Measurements from ENCODE around the gene SMC5.
A peak's percentile ranks its signal among the peaks of the same experiment; 100 is the strongest.
"Not testable (repeated sequence)": the region's sequence is repeated elsewhere in the genome, so short reads cannot be mapped to it uniquely, and the experiment has no call there.

The SMC5 gene

DNA sequence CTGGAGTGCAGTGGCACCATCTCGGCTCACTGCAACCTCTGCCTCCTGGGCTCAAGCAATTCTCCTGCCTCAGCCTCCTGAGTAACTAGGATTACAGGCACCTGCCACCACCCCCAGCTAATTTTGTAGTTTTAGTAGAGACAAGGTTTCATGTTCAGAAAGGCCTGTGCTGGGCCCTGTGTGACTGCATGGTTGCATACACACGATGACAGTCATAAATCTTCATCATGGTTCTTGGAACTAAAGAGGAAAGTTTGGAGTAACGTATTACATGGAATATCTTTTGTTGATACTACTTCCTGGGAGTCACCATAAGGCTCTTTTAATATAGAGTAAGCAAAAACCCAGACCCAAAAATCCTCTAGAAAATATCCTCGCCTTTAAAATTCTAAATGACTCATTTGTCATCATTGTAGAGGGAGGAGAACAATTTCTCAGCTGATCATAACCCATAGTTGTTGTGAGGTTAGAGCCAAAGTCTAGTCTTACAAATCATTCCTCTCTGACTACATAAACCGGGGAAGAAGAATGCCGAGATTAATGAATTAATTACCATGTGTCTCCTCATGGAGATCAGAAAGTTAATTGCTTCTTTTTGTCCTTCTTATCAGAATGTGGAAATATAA, 108.6 kb downstream of the SMC5 start:
- no peak for DNase-seq (ENCODE audit: low spot score)

DNA sequence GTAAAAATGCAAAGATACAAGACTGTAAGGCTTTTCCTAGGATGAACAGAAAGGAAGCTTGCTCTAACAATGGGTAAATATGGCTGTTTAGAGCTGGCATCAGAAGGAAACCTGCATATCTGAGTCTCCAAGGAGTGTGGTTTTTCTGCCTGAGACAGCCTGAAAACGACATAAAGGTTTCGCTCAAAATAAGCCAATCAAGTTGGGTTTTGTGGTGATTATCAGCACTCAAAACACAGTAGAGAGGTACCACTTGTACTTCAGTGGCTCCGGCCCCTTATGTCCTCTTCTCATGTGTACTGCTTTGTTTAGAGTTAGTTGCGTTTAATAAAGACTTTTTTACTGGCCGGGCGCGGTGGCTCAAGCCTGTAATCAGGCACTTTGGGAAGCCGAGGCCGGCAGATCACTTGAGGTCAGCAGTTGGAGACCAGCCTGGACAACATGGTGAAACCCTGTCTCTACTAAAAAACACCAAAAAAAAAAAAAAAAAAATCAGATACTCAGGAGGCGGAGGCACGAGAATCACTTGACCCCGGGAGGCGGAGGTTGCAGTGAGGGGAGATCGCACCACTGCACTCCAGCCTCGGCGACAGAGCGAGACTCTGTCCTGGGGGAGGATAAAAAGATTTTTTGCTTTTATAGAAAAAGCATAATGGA, 116.3 kb downstream of the SMC5 start:
- DNase-seq (ENCODE audit: low spot score): no peak

DNA sequence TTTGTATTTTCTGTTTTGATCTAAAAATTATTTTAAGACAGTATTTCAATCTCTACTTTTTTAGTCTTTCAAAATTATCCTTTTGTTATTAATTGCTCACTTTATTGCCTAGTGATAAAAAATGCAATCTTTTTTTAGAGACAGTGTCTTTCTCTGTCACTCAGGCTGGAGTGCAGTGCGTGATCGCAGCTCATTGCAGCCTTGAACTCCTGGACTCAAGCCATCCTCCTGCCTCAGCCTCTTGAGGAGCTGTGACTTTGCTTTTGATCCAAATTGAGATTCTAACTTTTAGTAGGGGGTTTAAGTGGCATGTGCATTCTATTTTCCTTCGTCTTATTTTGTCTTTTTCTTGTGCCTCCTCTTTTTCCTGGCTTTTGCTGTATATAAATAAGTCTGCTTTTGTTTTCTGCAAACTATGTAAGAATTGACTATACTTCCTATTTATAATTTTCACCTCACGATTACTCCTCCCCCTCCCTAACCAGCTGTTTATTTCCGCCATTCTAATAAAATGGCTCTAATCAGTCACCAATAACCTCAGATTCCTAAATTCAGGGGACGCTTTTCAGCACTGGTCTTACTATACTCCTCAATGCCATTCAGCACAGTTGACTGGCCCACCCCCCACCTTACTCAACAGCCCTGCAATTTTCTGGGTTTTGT, 123.4 kb downstream of the SMC5 start:
- DNase-seq (ENCODE audit: low spot score): no peak

DNA sequence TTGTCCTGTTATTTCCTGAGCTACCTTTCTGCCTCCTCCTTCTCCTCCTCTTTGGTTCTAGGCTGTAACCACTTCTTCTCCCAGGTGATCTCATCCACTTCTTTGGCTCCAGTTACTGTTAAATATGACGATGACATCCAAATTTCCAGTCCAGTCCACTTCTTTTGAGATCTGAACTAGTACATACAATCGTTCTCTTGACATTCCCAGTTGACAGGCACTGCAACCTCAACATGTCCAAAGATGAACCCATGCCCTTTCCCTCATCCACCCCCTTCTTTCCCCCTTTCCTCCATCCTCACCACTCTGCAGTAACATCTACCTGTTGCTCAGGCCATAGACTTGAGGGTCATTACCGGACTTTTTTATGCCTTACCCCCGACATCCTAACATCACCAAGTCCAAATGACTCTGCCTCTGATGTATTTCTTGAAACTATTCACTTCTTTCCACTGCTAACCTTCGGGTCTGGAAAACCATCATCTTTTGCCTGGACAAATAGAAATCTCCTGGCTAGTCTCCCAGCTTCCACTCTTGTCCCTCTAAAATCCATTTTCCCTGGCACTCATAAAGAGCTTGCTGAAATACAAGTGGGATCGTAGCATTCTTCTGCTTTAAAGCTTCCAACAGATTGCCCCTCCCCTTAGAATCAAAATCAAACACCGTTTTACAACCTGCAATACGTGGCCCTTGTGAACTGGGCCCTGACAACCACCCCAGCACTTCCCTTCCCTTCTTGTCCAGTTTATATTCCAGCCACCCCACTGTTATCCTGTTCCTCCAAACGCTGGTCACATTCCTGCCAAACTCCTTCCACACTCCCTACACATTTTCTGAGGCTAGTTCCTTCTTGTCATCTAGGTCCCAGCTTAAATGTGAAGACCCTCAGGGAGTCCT, 124.2 kb downstream of the SMC5 start:
- DNase-seq (ENCODE audit: low spot score): no peak

DNA sequence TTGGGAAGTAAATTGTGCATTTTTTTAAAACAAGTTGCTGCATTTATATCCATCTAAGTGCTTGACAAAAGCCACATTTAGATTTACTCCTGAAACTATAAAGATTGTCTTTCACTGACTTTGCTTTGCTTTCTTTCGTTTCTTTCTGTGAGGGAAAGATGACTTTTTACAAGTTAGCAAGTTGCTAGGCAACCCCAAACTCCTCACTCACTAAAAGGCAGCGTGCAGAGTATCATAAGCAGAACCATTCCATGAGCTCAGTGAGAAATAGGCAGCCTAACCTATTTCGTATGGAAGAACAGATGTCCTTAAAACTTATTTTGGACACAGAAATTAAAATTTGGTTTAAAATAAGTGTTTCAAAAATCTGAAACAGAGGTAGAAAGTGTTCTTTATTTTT, 126.6 kb downstream of the SMC5 start:
- no peak for DNase-seq (ENCODE audit: low spot score)

DNA sequence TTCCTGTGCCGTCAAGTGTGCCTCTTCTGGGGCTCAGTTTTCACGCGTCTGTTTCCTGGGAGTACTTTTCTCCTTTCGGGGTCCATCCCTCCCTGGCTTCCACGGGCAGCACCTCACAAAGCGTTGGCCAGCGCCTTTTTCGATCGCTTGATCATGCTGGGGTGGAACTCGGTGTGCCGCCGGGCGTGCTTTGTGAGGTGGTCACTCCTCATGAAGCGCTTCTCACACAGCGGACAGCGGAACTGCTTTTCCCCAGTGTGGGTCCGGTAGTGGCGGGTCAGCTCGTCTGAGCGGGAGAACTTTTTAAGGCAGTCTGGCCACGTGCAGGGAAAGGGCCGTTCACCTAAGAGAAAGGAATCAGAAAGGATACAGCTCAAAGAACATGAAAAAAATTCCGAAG, 128.9 kb downstream of the SMC5 start:
- no peak for DNase-seq (ENCODE audit: low spot score)

DNA sequence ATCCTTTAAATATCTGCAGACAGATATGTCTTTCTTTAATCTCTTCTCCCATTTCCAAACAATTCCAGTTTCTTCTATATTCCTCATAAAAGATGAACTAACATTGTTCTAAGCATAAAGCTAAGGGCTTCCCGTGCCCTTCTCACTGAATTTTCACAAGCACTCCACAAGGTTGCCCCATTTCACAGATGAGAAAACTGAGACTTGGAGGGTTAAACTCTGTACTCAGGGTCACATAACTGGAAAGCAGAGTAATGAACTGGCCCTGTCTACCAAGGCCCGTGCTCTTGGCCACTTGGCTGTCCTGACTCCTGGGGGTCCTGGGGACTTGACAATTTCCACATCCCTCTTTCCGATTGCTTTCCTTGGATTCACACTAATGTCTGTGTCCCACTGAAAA, 130.4 kb downstream of the SMC5 start:
- no peak for DNase-seq (ENCODE audit: low spot score)

DNA sequence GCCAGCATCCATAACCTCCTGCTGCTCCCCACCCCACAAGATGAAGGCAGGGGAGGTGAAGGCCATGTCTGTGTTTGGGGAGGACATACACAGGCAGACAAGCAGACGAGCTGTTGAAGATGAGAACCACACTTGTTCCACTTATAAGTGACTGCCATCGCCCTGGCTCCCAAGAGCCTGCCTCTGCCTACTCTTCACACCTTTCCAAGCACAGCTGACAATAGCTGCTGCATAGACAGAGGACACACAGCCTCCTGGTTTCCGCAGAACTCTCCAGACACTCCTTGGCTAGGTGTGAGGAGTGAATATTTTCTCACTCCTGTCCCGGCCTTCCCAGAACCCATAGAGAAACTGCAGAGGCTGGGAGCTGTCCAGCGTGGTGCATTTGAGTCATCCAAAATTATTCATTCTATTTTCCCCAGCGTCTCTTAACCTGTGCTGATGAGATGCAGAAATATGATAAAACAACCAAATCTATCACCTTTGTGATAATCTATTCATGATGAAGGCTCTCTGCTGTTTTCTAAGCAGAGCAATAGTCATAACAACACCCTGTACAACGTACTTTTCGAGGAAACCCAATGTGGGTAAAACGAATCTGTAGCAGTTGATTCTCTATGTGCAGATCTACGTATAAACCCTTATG, 131.0 kb downstream of the SMC5 start:
- no peak for DNase-seq (ENCODE audit: low spot score)

DNA sequence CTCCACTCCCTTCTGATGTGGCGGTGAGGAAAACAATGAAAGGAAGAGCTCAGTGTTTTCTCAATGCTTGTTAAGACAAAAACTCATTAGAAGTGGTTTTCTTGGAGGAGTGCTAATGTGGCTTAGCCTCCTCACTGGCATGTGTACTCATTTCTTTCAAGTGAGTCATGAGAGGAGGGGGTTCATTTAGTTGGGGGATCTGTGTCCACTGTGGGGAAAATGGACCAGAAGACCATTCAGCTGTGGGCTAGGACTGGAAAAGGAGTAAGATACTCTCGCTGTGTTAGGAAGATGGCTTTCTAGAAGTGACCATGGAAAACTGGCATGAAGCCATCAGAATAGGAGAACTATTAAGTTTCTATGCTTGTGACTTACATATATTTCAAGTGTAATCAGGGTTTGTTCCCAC, 132.2 kb downstream of the SMC5 start:
- DNase-seq (ENCODE audit: low spot score): no peak

DNA sequence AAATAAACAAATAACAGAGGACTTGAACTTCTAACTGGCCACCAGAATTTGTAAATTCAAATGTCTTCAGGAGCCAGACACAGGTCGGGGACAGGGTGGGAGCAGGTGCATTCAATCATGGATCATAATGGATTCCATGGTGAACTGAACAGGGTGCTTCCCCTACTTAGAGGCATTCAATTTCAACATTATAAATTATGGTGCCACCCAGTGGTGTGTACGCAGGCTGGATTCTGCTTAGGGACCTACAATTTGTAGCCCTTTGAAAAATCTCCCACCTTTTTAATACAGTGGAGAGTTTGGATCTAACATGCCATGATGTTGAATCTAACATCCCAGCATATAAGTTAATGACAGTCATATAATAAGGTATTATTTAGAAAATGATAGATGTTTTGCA, 133.4 kb downstream of the SMC5 start:
- peak; percentile 33 for DNase-seq (ENCODE audit: low spot score)

DNA sequence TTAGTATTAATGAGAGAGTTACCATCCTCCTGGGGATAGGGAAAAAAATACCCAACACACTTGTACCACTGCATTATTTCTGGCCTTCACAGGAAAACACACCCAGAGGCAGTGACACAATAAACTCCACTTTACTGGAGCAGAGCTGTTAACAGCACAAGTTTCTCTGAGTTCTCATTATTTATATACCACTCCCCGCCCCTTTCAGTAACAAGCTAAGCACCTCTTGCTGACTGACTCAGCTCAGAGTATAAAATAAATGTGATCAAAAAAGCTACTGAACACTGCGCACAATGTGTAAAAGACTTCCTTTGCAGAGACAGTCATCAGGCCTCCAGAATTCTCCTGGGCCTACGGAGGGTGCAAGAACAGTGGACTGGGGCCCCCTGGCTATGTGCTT, 134.1 kb downstream of the SMC5 start:
- no peak for DNase-seq (ENCODE audit: low spot score)

DNA sequence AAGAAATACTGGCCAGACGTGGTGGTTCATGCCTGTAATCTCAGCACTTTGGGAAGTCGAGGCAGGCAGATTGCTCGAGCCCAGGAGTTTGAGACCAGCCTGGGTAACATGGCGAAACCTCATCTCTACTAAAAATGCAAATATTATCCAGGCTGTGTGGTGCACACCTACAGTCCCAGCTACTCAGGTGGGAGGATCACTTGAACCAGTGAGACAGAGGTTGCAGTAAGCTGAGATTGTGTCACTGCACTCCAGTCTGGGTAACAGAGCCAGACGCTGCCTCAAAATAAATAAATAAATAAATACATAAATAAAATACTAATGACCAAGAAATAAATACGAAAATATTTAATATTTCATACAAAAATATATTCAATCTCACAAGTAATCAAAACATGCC, 136.9 kb downstream of the SMC5 start:
- DNase-seq (ENCODE audit: low spot score): no peak

DNA sequence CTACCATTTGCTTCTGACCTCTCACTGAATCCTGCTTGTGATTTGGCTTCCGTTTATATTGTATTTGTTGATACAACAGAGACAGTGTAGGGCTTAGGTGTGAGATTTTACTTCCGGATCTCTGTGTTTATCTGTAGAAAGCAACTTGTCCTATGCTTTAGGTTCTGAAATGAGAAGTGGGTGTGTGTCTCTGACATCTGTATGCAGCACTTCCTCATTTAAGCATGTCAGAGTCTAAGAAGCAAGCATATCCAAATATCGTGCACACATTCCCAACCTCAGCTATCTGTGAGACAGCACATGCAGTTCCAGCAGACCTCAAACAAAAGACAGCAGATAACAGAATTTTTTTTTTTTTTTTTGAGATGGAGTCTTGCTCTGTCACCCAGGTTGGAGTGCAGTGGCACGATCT, 139.4 kb downstream of the SMC5 start:
- DNase-seq (ENCODE audit: low spot score): no peak

DNA sequence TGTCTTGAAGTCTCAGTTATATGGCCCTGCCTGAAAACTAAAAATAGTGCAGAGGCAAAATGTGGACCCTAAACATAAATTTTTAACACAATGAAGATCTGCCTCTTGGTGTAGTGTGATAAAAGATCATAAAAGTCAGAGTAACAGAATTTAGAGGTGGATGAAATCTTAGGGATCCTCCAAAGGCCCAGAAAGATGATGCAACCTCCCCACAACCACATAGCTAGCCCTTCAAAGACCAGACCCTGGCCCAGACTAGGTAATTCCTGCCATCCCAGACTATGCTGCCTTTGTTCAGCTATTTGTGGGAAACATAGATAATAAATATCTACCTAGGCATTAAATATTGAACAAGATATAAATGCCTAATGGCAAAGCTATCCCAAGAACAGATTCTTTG, 140.4 kb downstream of the SMC5 start:
- no peak for DNase-seq (ENCODE audit: low spot score)

DNA sequence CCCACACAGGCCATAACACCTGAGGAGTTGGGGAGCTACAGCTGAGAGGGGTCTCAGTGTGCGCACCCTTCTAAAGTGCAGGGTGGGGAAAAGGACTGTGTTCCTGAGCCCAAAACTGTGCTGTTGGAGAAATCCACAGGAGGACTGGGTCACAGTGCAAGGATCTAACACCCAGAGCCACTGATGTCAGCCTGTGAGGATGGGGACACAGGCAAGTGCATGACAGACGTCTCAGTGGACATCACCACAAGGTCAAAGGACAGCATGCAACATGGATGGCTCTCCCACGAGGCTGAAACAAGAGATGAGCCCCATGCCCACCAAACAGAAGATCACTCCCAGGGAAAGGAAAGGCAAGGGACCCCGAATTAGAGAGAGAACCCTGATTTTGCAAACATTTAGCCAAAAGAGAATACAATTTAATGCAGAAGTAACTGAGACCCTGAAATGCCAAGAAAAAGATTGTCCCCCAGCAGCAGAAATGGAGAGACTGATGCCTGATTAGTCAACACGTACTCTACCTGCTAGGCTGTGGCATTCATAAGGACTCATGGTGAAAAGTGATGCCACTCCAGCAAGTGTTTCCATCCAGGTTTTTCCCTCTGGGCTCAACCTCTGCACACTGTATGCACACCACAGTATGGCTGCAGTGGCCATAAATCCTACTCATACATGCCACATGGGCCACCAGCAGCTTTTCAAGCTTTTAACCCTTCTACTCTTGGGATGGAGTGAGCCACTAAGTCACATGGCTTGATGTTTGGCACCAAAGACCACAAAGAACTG, 141.5 kb downstream of the SMC5 start:
- no peak for DNase-seq (ENCODE audit: low spot score)

DNA sequence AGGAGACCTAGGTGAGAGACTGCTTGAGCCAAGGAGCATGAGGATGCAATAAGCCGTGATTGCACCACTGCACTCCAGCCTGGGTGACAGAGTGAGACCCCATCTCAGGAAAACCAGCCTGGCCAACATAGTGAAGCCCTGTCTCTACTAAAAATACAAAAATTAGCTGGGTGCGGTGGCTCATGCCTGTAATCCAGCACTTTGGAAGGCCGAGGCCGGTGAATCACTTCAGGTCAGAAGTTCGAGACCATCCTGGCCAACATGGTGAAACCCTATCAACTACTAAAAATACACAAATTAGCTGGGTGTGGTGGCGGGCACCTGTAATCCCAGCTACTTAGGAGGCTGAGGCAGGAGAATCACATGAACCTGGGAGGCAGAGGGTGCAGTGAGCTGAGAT, 142.5 kb downstream of the SMC5 start:
- not testable (repeated sequence) for DNase-seq (ENCODE audit: low spot score)

DNA sequence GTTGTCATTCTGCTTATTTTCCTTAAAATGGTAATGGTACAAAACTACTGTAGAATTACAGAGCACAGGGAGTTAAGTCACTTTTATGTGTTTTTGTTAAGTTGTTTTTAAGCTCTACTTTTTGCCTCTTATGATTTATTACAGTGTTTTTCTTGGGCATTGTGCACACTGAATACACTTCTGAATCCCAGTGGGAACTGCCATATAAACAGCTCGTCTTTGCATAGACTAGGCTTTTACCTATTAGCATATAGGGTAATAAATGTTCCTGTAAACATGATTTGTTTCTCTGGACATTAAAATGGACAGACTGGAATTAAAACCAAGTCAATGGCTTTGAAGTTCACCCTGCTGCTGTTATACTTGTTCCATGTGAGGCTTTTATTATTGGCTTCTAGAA, 143.4 kb downstream of the SMC5 start:
- DNase-seq (ENCODE audit: low spot score): no peak

DNA sequence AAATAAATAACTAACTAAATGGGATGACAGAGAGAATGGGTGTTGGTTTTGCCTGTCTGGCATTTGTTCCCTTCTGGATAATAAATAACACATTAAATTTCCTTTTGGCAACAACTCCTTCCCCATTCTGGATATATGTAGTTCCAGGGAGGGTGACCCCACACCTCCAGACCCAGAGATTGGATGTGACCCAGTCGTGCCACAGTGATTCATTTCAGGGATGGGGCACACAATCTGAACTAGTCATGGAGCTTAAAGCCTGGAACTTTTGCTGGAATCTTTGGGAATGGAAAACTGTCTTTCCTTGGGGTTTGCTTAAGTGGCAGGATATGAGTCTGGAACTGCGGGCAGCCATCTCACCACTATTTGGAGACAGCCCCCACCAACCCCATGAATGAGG, 144.4 kb downstream of the SMC5 start:
- DNase-seq (ENCODE audit: low spot score): no peak

DNA sequence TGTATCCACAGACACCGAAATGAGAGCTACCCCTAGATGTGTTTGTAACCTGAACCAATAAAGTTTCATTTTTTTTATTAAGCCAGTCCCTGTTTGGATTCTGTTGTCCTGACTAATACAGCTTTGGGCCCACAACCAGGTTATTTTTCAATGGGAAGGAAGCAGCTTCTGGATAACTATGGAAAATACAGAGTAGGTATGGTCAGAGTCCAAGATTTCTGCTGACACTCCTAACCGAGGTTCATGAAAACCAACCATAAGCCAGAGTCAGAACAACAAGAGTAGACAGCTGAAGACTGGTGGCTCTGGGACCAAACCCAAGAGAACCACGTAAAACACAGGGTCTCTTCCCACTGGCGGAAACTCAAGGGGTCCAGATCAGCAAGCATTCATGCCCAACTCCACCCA, 144.8 kb downstream of the SMC5 start:
- no peak for DNase-seq (ENCODE audit: low spot score)

DNA sequence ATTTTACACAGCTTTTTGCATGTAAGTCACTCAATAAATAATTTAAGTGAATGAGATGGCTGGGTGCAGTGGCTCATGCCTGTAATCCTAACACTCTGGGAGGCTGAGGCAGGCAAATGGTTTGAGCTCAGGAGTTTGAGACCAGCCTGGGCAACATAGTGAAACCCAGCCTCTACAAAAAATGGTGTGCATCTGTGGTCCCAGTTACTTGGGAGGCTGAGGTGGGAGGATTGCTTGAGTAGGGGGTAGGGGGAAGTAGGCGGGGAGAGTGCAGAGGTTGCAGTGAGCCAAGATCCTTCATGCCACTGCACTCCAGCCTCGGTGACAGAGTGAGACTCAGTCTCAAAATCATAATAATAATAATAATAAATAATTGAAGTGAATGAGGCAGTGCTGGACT, 145.5 kb downstream of the SMC5 start:
- no peak for DNase-seq (ENCODE audit: low spot score)

All from hematopoietic multipotent progenitor cell treated with erythropoietin and hydrocortisone succinate and interleukin-3 and kit ligand, for 15 days (in vitro differentiated cells).